Progenitor cell of endocrine pancreas (in vitro differentiated cells): ENCODE results near the gene ERVV-1. TPM values are rescaled to one million over a fixed set of nuclear protein-coding genes. Genes with fewer than 3 reads are reported as not detected.

ENCODE experiments used
- DNase-seq: peaks from one replicate; pipeline ENCODE4 v3.0.0; 2021; ENCODE audit warnings: low spot score; ENCODE audit not compliant: unreplicated experiment
- H3K27ac Mint-ChIP-seq: 2 replicates; pipeline ENCODE4 v1.8.0; 2021; ENCODE audit warnings: mild to moderate bottlenecking, moderate library complexity, mixed read lengths
- H3K27me3 Mint-ChIP-seq: 2 replicates; pipeline ENCODE4 v1.8.0; 2021; ENCODE audit warnings: mixed read lengths
- H3K36me3 Mint-ChIP-seq: 2 replicates; pipeline ENCODE4 v1.8.0; 2022; ENCODE audit warnings: mixed read lengths; ENCODE audit not compliant: insufficient read depth
- H3K4me1 Mint-ChIP-seq: 2 replicates; pipeline ENCODE4 v1.8.0; 2021; ENCODE audit warnings: low read depth, mixed read lengths
- H3K4me3 Mint-ChIP-seq: 2 replicates; pipeline ENCODE4 v1.8.0; 2021; ENCODE audit warnings: low read depth, mild to moderate bottlenecking, moderate library complexity, mixed read lengths
- H3K9me3 Mint-ChIP-seq: 2 replicates; pipeline ENCODE4 v1.8.0; 2021; ENCODE audit warnings: low read depth, mixed read lengths
- total RNA-seq: library from RNA; stranded (reverse); gene quantifications from 2 replicates; pipeline ENCODE4 v1.2.1, GENCODE V29; 2021
- TF ChIP-seq, protein P1 (sequence below): fragments of 200-600 bp; sonication (generic); IDR thresholded peaks from one replicate; pipeline ENCODE4 v1.5.0; 2021; ENCODE audit warnings: antibody characterized with exemption, mild to moderate bottlenecking; ENCODE audit not compliant: unreplicated experiment

ERVV-1 gene
- total RNA-seq, 1 donor from 2014 or later: not detected

DNA sequence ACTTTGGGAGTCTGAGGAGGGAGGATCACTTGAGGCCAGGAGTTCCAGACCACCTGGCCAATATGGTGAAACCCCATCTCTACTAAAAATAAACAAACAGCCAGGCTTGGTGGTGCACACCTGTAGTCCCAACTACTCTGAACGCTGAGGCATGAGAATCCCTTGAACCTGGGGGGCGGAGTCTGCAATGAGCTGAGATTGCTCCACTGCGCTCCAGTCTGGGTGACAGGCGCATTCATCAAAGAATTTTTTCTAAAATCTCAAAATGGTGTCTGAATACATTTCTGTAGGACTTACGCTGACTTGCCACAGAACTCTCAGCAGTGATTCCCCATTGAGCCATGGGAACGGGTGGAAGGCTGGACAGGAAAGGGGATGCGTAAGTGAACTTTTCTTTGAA lies 18.0 kb upstream of the ERVV-1 start:
- Mint-ChIP-seq H3K27ac (no peak overlapping the region), H3K36me3 (no peaks in the 10 kb centered on the region), H3K27me3 (peaks cover 8% of the 10 kb centered on the region), H3K4me3 (no peak overlapping the region), H3K9me3 (no peaks in the 10 kb centered on the region), H3K4me1 (peaks cover 9% of the 10 kb centered on the region)
- no peak for DNase-seq
- TF ChIP-seq, protein P1, sequence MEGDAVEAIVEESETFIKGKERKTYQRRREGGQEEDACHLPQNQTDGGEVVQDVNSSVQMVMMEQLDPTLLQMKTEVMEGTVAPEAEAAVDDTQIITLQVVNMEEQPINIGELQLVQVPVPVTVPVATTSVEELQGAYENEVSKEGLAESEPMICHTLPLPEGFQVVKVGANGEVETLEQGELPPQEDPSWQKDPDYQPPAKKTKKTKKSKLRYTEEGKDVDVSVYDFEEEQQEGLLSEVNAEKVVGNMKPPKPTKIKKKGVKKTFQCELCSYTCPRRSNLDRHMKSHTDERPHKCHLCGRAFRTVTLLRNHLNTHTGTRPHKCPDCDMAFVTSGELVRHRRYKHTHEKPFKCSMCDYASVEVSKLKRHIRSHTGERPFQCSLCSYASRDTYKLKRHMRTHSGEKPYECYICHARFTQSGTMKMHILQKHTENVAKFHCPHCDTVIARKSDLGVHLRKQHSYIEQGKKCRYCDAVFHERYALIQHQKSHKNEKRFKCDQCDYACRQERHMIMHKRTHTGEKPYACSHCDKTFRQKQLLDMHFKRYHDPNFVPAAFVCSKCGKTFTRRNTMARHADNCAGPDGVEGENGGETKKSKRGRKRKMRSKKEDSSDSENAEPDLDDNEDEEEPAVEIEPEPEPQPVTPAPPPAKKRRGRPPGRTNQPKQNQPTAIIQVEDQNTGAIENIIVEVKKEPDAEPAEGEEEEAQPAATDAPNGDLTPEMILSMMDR: no peak

DNA sequence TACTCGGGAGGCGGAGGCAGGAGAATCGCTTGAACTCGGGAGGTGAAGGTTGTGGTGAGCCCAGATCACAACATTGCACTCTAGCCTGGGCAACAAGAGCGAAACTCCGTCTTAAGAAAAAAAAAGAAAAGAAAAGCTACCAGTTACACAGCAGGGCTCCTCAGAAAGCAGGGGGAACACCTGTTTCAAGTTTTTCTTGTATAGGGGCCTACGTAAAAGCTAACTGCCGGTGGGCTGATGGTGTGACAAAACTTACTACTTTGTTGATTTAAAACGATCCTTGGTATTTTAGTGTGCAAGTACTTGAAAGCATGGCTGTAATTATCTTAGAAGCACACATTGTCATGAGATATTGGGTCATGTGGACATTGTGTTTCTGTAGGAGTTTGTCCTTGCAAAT lies 15.7 kb upstream of the ERVV-1 start:
- Mint-ChIP-seq H3K27ac (peak overlapping the region; percentile 59), H3K4me3 (no peak overlapping the region), H3K4me1 (no peaks in the 10 kb centered on the region), H3K36me3 (no peaks in the 10 kb centered on the region), H3K27me3 (no peaks in the 10 kb centered on the region), H3K9me3 (no peaks in the 10 kb centered on the region)
- DNase-seq: no peak
- TF ChIP-seq, protein P1: no peak

DNA sequence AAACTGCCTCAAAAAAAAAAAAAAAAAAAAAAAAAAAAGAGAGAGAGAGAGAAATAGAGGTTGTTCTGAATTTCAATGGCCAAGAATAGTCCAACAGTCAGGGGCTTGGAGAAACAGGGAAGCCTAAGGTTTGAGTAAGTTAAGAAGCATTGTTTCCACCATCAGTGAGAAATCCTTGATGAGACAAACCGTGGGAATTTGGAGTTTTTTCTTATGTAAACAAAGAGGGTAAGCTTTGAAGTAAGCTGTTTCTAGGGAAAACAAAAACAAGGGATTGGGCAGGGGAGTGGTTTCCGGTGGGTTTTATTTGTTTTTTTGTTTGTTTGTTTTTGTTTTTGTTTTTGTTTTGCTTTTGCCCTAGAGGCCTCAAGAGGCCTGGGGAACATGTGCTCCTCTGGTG lies 11.2 kb upstream of the ERVV-1 start:
- DNase-seq: no peak
- Mint-ChIP-seq H3K4me3 (no peak overlapping the region), H3K27ac (no peak overlapping the region), H3K36me3 (no peaks in the 10 kb centered on the region), H3K27me3 (no peaks in the 10 kb centered on the region), H3K9me3 (no peaks in the 10 kb centered on the region), H3K4me1 (no peaks in the 10 kb centered on the region)
- TF ChIP-seq, protein P1: no peak

DNA sequence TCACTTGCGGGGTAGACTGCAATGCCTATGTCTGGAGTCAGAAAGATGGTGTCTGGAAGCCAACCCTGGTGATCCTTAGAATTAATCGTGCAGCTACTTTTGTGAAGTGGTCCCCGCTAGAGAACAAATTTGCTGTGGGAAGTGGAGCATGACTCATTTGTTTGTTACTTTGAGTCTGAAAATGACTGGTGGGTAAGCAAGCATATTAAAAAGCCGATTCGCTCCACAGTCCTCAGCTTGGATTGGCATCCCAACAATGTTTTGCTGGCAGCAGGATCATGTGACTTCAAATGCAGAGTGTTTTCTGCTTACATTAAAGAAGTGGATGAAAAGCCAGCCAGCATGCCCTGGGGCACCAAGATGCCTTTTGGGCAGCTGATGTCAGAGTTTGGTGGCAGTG lies 9.5 kb upstream of the ERVV-1 start:
- TF ChIP-seq, protein P1: no peak
- H3K9me3 Mint-ChIP-seq: no peaks in the 10 kb centered on the region
- no peak overlapping the region for H3K4me3 Mint-ChIP-seq
- no peak overlapping the region for H3K27ac Mint-ChIP-seq
- no peak for DNase-seq
- no peaks in the 10 kb centered on the region for H3K4me1 Mint-ChIP-seq
- no peaks in the 10 kb centered on the region for H3K27me3 Mint-ChIP-seq
- H3K36me3 Mint-ChIP-seq: no peaks in the 10 kb centered on the region

- Mint-ChIP-seq H3K36me3 (no peaks in the 10 kb centered on the region), H3K4me3 (no peak overlapping the region), H3K27ac (no peak overlapping the region), H3K27me3 (no peaks in the 10 kb centered on the region), H3K4me1 (no peaks in the 10 kb centered on the region), H3K9me3 (no peaks in the 10 kb centered on the region)
- DNase-seq: no peak
- TF ChIP-seq, protein P1: no peak
Observed at GRCh38 chr19:53007200-53007599, 6.5 kb upstream of the ERVV-1 start.
